A549 treated with Mapracorat at 1 μM for 4 hours (cell line): ENCODE data around the gene KCNJ5. TPM values are rescaled to one million over a fixed set of nuclear protein-coding genes. Genes with fewer than 3 reads are reported as not detected.

Experiments
- total RNA-seq: library from RNA; stranded (reverse); fragments of 200-300 nt; extraction: Qiagen RNA extraction; gene quantifications from 5 replicates; pipeline ENCODE4 v1.2.3, GENCODE V29; 2022

The KCNJ5 gene
- total RNA-seq, result 0.08 TPM in 1 of 5 replicates, not detected in the others

DNA sequence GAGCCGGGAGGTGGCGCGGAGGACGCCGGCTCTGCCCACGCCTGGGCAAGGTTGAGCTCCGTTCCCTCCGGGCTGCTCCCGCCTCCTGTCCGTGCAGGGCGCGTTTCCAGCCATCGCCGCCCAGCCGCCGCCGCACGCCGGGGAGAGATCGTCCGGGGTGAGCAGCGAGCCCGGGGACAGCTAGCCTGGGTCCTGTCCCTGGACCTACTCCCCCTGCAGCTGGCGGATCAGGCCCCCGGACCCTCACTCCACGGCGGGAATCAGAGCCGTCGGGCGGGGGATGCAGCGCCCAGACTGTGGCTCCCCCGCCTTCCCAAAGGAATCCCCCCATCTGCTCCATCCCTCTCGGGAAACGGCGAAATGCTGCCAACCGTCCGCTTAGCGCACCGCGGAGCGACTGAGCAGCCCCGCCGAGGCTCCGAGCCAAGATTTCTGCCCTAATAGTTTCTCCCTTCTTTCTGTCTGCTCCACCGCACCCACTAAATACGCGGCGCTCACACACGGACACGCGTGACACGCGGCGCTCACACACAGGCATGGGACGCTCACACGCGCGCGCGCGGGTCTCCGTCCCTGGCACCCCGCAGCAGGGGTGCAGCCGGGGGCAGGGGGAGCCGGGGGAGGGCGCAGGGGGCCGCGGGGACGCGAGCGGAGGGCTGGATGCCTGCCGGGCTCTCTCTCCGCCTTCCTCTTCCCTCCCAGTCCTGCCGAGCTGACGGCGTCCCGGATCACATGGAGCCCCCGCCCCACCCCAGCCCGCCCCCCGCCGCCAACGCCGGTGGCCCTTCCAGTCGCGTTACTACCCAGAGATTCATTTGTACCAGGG is at the start of gene KCNJ5:
Gene KCNJ5, plus strand, starts transcription at position 814 of the 826 bp plus-strand sequence. CDS start 19,918 bp downstream, outside the sequence.

DNA sequence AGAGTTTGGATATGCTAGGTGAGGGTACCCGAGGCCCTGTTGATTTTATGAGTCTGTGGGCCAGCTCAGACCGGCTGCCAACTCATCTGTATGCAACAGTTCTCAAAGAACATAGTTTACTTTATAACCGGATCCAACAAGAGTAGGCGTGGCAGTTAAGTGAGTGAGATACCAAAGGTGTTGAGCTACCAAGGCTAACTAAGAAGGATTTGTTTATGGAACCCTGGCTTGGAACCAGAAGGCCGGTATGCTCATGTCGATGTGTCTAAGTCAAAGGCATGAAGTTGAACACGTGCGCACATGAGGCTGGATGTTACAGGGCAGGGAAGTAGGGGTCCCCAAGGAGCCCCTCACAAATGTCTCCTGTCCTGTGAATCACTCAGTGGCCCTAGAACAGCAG is 23.9 kb upstream of the KCNJ5 start, which contains the start of gene KCNJ1:
Gene KCNJ1, minus strand, starts transcription at position 20 of the 400 bp plus-strand sequence. CDS start 27,053 bp downstream, outside the sequence.

DNA sequence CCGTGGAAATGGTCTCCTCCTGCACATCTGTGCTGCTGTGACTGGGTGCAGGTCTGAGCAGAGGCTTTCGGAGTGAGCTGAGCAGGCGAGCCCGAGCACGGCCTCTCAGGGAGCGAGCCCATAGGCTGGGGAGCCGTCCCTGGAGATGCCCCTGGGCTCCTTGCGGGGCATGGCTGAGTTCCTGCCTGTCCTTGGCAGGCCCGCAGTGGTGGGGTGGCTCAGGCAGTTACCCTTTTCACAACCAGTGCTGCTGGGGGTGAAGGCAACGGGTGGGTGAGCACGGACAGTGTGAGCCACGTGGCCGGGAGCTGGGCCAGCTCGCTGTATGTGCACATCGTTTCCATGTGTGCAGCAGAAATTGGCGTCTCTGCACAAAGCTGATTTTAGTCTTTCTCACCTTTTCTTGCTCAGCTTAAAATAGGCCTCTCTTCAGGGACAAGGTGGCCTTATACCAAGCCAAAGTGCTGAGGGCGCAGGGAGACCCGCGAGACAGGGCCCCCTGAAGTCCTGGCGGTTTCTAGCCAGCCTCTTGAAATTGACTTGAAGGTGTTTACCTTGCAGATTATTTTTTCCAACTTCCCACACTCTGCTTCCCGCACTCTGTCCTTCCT is 51.8 kb downstream of the KCNJ5 start, which contains the start of gene TP53AIP1:
Gene TP53AIP1, minus strand, starts transcription at position 55 of the 611 bp plus-strand sequence. CDS start 5,053 bp downstream, outside the sequence.

Other genes with a start within 250 kb of the KCNJ5 start
- gene FLI1, start 197.3 kb upstream of the KCNJ5 start, total RNA-seq, result 0.19 to 0.24 TPM (median 0.22 TPM) in 5 replicates
- 0.06 TPM in 1 of 5 replicates, not detected in the others for gene KCNJ1, start 24.1 kb upstream of the KCNJ5 start, total RNA-seq
- 0.09 to 0.51 TPM (median 0.11 TPM) in 3 of 5 replicates, not detected in the others for gene TP53AIP1, start 51.5 kb downstream of the KCNJ5 start, total RNA-seq